IPS-11a (cell line): Measurements from ENCODE around the gene KLHL7.
"Not testable (repeated sequence)": the region's sequence is repeated elsewhere in the genome, so short reads cannot be mapped to it uniquely, and the experiment has no call there.

Experiments used
- H3K4me3 ChIP-seq: one replicate; pipeline ENCODE4 v1.5.1; 2013; ENCODE audit warnings: low read depth, low read length, control low read depth

Gene KLHL7

GRCh38 chr7:23212395-23212794, 106.8 kb downstream of the KLHL7 start:
- no peak overlapping the region for H3K4me3 ChIP-seq

GRCh38 chr7:23212841-23213240, 107.3 kb downstream of the KLHL7 start:
- H3K4me3 ChIP-seq, result no peak overlapping the region

- no peak overlapping the region for H3K4me3 ChIP-seq
These were observed 108.2 kb downstream of the KLHL7 start for GRCh38 chr7:23213755-23214154.

GRCh38 chr7:23214423-23214822, 108.8 kb downstream of the KLHL7 start:
- H3K4me3 ChIP-seq, result no peak overlapping the region

- no peak overlapping the region for H3K4me3 ChIP-seq
These were observed 109.4 kb downstream of the KLHL7 start for GRCh38 chr7:23214938-23215337.

GRCh38 chr7:23216021-23216420, 110.4 kb downstream of the KLHL7 start:
- no peak overlapping the region for H3K4me3 ChIP-seq

GRCh38 chr7:23218196-23218595, 112.6 kb downstream of the KLHL7 start:
- H3K4me3 ChIP-seq, result no peak overlapping the region

GRCh38 chr7:23220690-23221305, 115.2 kb downstream of the KLHL7 start:
- H3K4me3 ChIP-seq, result no peak overlapping the region

GRCh38 chr7:23222439-23223030, 117.0 kb downstream of the KLHL7 start:
- no peak overlapping the region for H3K4me3 ChIP-seq

- not testable (repeated sequence) for H3K4me3 ChIP-seq
These were observed 118.8 kb downstream of the KLHL7 start for GRCh38 chr7:23224364-23224763.

GRCh38 chr7:23226844-23227450, 121.4 kb downstream of the KLHL7 start:
- no peak overlapping the region for H3K4me3 ChIP-seq
